H1 (cell line): Measurements from ENCODE around the gene OLA1. TPM values are rescaled to one million over a fixed set of nuclear protein-coding genes. Genes with fewer than 3 reads are reported as not detected.
A peak's percentile ranks its signal among the peaks of the same experiment; 100 is the strongest.

Source experiments
- CBX5 ChIP-seq: fragments of 300-800, 300-1000 bp; sonication (generic); IDR thresholded peaks from 2 replicates; pipeline ENCODE4 v1.7.1; 2016; ENCODE audit warnings: antibody characterized with exemption, low read length, low read depth
- CREB1 ChIP-seq: IDR thresholded peaks from 2 replicates; pipeline ENCODE4 v1.6.1; 2012; ENCODE audit warnings: inconsistent platforms
- JUND ChIP-seq: IDR thresholded peaks from 2 replicates; pipeline ENCODE4 v1.6.1; 2011; ENCODE audit warnings: mild to moderate bottlenecking, improper control_type of control experiment, low read length
- SAP30 ChIP-seq: fragments of 300-600 bp; sonication (generic); IDR thresholded peaks from 2 replicates; pipeline ENCODE4 v1.7.1; 2012; ENCODE audit warnings: low read length, moderate library complexity, mild to moderate bottlenecking, inconsistent platforms; ENCODE audit not compliant: insufficient read depth, insufficient replicate concordance
- SIRT6 ChIP-seq: IDR thresholded peaks from one replicate; pipeline ENCODE4 v1.7.1; 2012; ENCODE audit warnings: low read length, inconsistent platforms
- SP1 ChIP-seq: IDR thresholded peaks from 2 replicates; pipeline ENCODE4 v1.6.1; 2011; ENCODE audit warnings: low read depth, low read length
- TAF1 ChIP-seq: IDR thresholded peaks from 2 replicates; pipeline ENCODE4 v1.6.1; 2011; ENCODE audit warnings: mild to moderate bottlenecking, low read depth, low read length
- TAF7 ChIP-seq: optimal IDR thresholded peaks from 2 replicates; pipeline ENCODE3; 2011; ENCODE audit warnings: low read depth, mild to moderate bottlenecking, inconsistent platforms, low read length, moderate library complexity, borderline replicate concordance
- YY1 ChIP-seq: IDR thresholded peaks from 2 replicates; pipeline ENCODE4 v1.6.1; 2011; ENCODE audit warnings: low read depth, mild to moderate bottlenecking, low read length
- polyA plus RNA-seq, 7 experiments: library from polyadenylated mRNA; depleted of rRNA in 3 of 7; stranded (reverse) in 5 of 7; unstranded in 2 of 7; fragments of >200 nt in 5 of 7; fragments of 200-250 nt in 2 of 7; gene quantifications; 1 replicate in 5 of 7; 2 replicates in 1 of 7; 4 replicates in 1 of 7; pipeline versions ENCODE4 v1.2.1 to v1.2.3, GENCODE V29; 2011 to 2013; ENCODE audit warnings: missing spikeins in 2 of 7, mixed read lengths in 2 of 7
- total RNA-seq: library from RNA; stranded (reverse); fragmentation: NEBNext Ultra II Directional; extraction: Animal tissue kit (Norgen Biotek cat#: 25700); gene quantifications from 2 replicates; pipeline ENCODE4 v1.2.1, GENCODE V29; 2021
- TF ChIP-seq, protein P1 (sequence below): IDR thresholded peaks from 2 replicates; pipeline ENCODE4 v1.6.1; 2012; ENCODE audit warnings: low read length, inconsistent platforms
- TF ChIP-seq, protein P2 (sequence below): IDR thresholded peaks from 2 replicates; pipeline ENCODE4 v1.6.1; 2012; ENCODE audit warnings: inconsistent platforms

Gene OLA1
- total and polyA plus RNA-seq, 2 of the 8 experiments (the other 6 are each of a cell fraction or from before 2014, with no cell fraction given) = 39.3 to 158 TPM

DNA sequence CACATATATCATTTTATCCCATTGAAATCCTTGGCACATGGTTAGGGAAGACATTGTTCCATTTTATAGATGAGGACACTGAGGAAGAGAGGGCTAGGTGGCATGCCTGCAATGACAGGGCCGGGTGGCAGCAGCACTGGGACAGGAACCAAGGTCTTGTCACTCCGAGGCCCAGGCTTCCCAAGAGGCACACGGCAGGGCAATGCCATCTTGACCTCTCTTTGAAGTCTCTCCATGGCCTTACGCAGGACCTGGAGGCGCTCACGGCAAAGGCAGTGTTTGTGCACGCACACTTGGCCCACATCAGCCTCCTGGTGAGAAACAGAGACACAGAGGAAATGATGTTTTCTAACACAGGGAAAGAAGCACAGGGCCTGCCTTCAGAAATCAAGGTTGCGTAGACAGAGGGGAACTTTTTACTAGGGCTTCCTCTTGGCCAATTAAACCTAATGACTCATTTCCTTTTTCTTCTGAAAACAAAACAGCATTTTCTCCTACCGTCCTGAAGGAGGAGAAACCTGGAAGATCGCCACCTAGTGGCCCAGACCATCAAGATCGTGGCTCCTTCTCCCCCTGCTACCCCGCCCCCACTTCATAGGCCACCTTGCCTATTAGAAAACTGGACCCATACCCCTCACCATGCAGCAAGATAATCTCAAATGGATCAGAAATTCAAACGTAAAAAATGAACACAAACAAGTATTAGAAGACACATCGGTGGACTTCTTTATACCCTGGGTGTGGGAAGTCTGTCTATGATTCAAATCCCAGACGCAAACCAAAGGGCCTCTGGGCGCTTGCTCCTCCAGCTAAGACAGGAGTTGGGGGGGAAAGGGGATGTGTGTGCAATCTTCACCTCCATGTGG lies 208.5 kb downstream of the OLA1 start (continued):
- TF ChIP-seq YY1 (no peak), SP1 (0 out of 2 replicates have a peak, but pooled peaks have one; percentile 39), TAF7 (no peak), CBX5 (no peak), CREB1 (0 out of 2 replicates have a peak, but pooled peaks have one; percentile 25), SAP30 (no peak), SIRT6 (no peak), TAF1 (no peak), JUND (peak; percentile 85)
- TF ChIP-seq, protein P1, sequence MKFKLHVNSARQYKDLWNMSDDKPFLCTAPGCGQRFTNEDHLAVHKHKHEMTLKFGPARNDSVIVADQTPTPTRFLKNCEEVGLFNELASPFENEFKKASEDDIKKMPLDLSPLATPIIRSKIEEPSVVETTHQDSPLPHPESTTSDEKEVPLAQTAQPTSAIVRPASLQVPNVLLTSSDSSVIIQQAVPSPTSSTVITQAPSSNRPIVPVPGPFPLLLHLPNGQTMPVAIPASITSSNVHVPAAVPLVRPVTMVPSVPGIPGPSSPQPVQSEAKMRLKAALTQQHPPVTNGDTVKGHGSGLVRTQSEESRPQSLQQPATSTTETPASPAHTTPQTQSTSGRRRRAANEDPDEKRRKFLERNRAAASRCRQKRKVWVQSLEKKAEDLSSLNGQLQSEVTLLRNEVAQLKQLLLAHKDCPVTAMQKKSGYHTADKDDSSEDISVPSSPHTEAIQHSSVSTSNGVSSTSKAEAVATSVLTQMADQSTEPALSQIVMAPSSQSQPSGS = peak; percentile 74; the same call in 1 of the 2 replicates
- TF ChIP-seq, protein P2, sequence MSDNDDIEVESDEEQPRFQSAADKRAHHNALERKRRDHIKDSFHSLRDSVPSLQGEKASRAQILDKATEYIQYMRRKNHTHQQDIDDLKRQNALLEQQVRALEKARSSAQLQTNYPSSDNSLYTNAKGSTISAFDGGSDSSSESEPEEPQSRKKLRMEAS = peak; percentile 8; the same call in 1 of the 2 replicates
